ENCODE measurements around the gene SNRK. TPM values are rescaled to one million over a fixed set of nuclear protein-coding genes. Genes with fewer than 3 reads are reported as not detected.
A peak's percentile ranks its signal among the peaks of the same experiment; 100 is the strongest.

The SNRK gene
- total and polyA plus RNA-seq, 9 of the 15 experiments (the other 6 are each of a cell fraction or from before 2014, with no cell fraction given), result 1.7 to 12.3 (median 7.3) TPM

DNA sequence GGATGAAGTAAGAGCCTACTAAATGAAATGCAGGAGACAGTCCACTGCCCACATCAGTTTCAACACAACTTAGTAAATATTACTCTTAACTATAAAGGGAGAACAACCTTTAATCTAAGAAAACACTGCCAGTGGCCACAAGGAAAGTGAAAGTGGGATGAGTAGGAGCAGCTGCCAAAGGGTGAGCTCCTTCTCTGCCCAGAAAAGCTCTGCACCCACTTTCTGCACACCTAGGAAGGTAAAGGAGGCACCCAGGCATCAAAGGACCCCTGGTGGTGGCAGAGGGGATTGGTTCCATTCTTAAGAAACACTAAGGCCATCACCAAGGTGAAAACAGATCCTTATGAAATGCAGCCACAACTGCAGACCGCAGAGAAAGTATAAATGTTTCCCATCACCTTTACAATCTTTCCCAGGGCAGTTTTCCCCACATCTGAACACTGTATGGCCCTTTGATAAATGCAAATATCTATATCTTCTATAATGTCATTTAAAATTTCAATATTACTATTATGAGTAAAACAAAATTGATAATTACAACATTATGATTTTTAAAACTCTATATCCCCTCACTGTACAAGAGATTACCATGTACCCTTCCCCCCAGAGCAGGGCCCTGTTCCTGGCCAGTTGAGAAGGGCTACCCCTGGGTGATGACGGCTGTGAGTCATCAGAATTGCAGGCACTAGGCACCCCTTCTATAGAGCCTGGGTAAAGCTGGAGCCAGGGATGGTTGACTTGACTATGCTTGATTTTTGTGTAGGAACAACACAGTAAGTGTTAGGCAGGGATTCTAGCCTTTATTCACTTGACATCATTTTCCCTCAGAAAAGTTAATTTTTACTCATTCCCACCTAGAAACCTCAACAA, 92.0 kb downstream of the SNRK start:
- Histone ChIP-seq H3K27ac (ENCODE audit: extremely low read depth, low read depth, low read length) (no peak overlapping the region), H2AFZ (ENCODE audit: low read depth, low read length) (no peak overlapping the region), H3K36me3 (ENCODE audit: control insufficient read depth, insufficient read depth, low read length) (no peaks in the 10 kb centered on the region), H4K20me1 (replicated peaks; ENCODE audit: control insufficient read depth, insufficient read depth, low read length) (peaks cover 8% of the 10 kb centered on the region; the same call in 1 of the 2 replicates), H3K27me3 (ENCODE audit: control insufficient read depth in 2 of 2, insufficient read depth in 2 of 2, low read length in 2 of 2) (no peaks in the 10 kb centered on the region), H3K9ac (ENCODE audit: insufficient read depth in 1 of 2, low read depth in 2 of 2, low read length in 2 of 2) (no peak overlapping the region), H3K9me1 (ENCODE audit: control insufficient read depth, insufficient read depth, low read length) (no peaks in the 10 kb centered on the region), H3K9me3 (replicated peaks; ENCODE audit: control insufficient read depth, insufficient read depth, low read depth, low read length) (no peaks in the 10 kb centered on the region), H3K4me3 (no peak overlapping the region), H3K4me2 (ENCODE audit: insufficient read depth, low read length) (no peak overlapping the region), H3K4me1 (replicated peaks in 1 of 2; ENCODE audit: control insufficient read depth in 2 of 2, insufficient read depth in 2 of 2, low read length in 2 of 2) (no peaks in the 10 kb centered on the region), H3K79me2 (ENCODE audit: control insufficient read depth, insufficient read depth, low read length) (no peaks in the 10 kb centered on the region)
- FAIRE-seq (peak; percentile 71), ATAC-seq (peak; percentile 97), DNase-seq (ENCODE audit: extremely low read depth in 1 of 4, low spot score in 3 of 4) (peak; percentile 64 to 73 (median 70))
- in situ Hi-C loops (cut with MboI) (no loop called here), intact Hi-C loops (cut with micrococcal nuclease) (loop anchor here (2.0 to 5.0 kb wide), 2 partner anchors 156 to 416 kb away; no protein-coding TSS in a partner anchor)
- ChIA-PET POLR2A (interaction anchor here (0.6 to 1.0 kb wide), 2 partner anchors 9 to 15 kb away, joined by 3 read pairs; no protein-coding TSS in a partner anchor), CTCF (ENCODE audit: low intra/inter-chr PET ratio) (interaction anchor here (1.1 kb wide), 1 partner anchor 216 kb away, joined by 4 read pairs; no protein-coding TSS in a partner anchor)
- 21% methylated on average over 2 of the region's 2 CpGs for WGBS (ENCODE audit: insufficient coverage, low coverage, missing lambda C conversion rate)
- no TSS peak for BruUV-seq (replicated peaks)
- TF ChIP-seq ZNF324 (CRISPR knock-in tag; IDR thresholded peaks at IDR 0.05) (no peak), ZNF584 (CRISPR knock-in tag; IDR thresholded peaks at IDR 0.05; ENCODE audit: low read depth) (no peak), SMC3 (conservative IDR thresholded peaks at IDR 0.05; ENCODE audit: insufficient read depth, low read depth, low read length) (peak; percentile 74), ZNF347 (CRISPR knock-in tag; IDR thresholded peaks at IDR 0.05; ENCODE audit: low read depth) (no peak), SREBF1 (IDR thresholded peaks at IDR 0.05; ENCODE audit: borderline replicate concordance, low read depth, low read length) (no peak), ZEB2 (IDR thresholded peaks at IDR 0.05) (no peak), ETV5 (CRISPR knock-in tag; IDR thresholded peaks at IDR 0.05; ENCODE audit: low read depth) (0 out of 2 replicates have a peak, but pooled peaks have one; percentile 24), POLR2B (IDR thresholded peaks at IDR 0.05; ENCODE audit: low read depth, partially characterized antibody) (no peak)
- TF ChIP-seq, protein P1, sequence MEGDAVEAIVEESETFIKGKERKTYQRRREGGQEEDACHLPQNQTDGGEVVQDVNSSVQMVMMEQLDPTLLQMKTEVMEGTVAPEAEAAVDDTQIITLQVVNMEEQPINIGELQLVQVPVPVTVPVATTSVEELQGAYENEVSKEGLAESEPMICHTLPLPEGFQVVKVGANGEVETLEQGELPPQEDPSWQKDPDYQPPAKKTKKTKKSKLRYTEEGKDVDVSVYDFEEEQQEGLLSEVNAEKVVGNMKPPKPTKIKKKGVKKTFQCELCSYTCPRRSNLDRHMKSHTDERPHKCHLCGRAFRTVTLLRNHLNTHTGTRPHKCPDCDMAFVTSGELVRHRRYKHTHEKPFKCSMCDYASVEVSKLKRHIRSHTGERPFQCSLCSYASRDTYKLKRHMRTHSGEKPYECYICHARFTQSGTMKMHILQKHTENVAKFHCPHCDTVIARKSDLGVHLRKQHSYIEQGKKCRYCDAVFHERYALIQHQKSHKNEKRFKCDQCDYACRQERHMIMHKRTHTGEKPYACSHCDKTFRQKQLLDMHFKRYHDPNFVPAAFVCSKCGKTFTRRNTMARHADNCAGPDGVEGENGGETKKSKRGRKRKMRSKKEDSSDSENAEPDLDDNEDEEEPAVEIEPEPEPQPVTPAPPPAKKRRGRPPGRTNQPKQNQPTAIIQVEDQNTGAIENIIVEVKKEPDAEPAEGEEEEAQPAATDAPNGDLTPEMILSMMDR (IDR thresholded peaks at IDR 0.05 in 2 of 3, conservative IDR thresholded peaks at IDR 0.05 in 1 of 3; ENCODE audit: insufficient read depth in 2 of 3, low read depth in 1 of 3, low read length in 3 of 3), result peak; percentile 76 to 82 (median 77)
- TF ChIP-seq, protein P2, sequence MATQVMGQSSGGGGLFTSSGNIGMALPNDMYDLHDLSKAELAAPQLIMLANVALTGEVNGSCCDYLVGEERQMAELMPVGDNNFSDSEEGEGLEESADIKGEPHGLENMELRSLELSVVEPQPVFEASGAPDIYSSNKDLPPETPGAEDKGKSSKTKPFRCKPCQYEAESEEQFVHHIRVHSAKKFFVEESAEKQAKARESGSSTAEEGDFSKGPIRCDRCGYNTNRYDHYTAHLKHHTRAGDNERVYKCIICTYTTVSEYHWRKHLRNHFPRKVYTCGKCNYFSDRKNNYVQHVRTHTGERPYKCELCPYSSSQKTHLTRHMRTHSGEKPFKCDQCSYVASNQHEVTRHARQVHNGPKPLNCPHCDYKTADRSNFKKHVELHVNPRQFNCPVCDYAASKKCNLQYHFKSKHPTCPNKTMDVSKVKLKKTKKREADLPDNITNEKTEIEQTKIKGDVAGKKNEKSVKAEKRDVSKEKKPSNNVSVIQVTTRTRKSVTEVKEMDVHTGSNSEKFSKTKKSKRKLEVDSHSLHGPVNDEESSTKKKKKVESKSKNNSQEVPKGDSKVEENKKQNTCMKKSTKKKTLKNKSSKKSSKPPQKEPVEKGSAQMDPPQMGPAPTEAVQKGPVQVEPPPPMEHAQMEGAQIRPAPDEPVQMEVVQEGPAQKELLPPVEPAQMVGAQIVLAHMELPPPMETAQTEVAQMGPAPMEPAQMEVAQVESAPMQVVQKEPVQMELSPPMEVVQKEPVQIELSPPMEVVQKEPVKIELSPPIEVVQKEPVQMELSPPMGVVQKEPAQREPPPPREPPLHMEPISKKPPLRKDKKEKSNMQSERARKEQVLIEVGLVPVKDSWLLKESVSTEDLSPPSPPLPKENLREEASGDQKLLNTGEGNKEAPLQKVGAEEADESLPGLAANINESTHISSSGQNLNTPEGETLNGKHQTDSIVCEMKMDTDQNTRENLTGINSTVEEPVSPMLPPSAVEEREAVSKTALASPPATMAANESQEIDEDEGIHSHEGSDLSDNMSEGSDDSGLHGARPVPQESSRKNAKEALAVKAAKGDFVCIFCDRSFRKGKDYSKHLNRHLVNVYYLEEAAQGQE (IDR thresholded peaks at IDR 0.05; ENCODE audit: borderline replicate concordance), result peak; percentile 30; the same call in 1 of the 2 replicates
- TF ChIP-seq, protein P2 (CRISPR knock-in tag; IDR thresholded peaks at IDR 0.05; ENCODE audit: low read depth), result no peak

All from K562 (cell line).